Activated CD8-positive, alpha-beta memory T cell treated with anti-CD3 and anti-CD28 coated beads for 1 hour (primary cell): ENCODE measurements around the gene ADGRV1.
"Not testable (repeated sequence)": the region's sequence is repeated elsewhere in the genome, so short reads cannot be mapped to it uniquely, and the experiment has no call there.

Source experiments
- DNase-seq, 2 donors: peaks; one replicate each; pipeline ENCODE4 v3.0.0-alpha.2; 2020; ENCODE audit warnings: low read depth in 1 of 2; ENCODE audit errors: extremely low read depth in 1 of 2

ADGRV1 gene

DNA sequence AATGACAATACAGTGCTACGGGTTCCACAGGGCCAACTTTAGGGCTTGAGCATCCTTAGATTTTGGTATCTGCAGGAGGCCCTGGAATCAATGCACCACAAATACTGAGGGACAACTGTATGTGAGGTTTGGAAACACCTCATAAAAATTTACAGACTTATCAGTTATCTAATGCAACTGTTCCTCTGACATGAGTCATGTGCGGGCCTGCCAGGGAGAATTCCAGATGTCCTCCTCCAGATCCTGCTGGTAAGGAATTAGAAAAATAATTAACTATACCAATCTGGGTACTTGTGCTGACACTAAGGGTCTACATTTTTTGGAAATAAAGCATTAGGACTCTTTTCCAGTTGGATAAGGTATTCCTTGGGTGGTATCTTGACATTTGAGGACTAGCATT, 491.2 kb downstream of the ADGRV1 start:
- no peak for DNase-seq

- DNase-seq, result not testable (repeated sequence)
Measured at GRCh38 chr5:91052411-91052810, 493.8 kb downstream of the ADGRV1 start.

DNA sequence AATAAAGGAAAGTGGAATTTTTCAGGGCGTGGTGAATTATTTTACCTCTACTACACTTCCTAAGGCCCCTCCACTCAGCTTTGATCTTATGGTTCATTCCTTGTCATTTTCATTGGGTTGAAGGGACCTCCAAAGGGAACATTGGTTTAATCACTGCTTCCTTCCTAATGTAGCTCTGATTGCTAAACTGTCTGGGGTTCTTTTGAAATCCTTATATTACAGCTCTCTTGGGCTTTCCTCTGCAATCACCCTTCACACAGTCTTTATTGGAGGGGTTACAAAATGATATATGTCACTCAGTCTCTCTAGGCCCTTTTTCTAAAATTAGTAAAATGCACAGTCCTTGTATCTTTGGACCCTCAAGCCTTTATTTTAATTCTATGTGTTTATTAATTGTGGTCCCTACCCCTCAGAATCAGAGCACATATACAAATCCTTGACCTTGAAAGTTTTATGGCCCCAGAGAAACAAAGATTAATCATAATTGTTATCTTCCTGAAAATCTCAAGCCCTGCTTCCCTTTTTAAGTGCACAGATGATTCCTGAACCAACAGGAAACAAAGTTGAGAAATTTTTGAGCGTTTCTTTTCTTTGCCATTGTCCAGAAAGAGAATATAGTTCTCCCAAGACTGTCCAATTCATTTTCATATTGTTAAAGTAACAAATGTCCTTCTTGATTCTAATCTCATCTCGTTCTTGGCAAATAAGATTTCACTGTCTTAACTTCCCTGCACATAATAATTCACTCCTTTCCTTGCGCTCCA, 494.6 kb downstream of the ADGRV1 start:
- DNase-seq, result no peak

DNA sequence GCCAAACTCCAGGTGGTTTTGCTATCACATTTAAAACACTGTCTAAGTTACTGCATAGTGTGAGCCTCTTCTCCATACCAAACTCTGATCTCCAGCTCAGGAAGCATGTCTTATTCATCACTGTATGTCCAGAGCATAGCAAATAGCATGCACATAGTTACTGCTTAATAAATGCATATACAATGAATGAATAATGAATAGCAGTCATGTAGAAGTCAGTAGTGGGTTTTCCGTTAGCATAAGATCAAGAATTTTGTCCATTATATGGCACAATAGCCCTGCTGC, 495.1 kb downstream of the ADGRV1 start:
- no peak for DNase-seq

GRCh38 chr5:91058155-91058554, 499.6 kb downstream of the ADGRV1 start:
- DNase-seq, result no peak

GRCh38 chr5:91058575-91058974, 500.0 kb downstream of the ADGRV1 start:
- no peak for DNase-seq

DNA sequence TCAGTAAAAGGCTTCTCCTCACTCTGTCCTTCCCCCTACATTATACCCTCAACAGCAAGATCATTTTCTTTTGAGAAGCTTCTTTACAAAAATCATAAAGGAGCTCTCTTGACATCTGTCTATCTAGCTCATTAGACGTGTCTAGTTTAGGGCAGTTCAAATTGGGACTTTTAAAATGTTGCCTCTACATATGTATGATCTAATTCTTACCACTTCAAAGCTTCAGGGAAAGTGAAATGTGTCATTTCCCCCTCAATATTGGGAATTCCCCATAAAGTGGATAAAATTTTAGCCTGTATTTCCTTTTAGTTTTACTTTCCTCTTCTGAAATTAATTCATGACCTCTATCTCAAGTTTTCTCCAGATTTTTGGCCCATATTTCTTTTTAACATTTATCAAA, 500.8 kb downstream of the ADGRV1 start:
- DNase-seq, result no peak

GRCh38 chr5:91061094-91061493, 502.5 kb downstream of the ADGRV1 start:
- DNase-seq, result no peak

DNA sequence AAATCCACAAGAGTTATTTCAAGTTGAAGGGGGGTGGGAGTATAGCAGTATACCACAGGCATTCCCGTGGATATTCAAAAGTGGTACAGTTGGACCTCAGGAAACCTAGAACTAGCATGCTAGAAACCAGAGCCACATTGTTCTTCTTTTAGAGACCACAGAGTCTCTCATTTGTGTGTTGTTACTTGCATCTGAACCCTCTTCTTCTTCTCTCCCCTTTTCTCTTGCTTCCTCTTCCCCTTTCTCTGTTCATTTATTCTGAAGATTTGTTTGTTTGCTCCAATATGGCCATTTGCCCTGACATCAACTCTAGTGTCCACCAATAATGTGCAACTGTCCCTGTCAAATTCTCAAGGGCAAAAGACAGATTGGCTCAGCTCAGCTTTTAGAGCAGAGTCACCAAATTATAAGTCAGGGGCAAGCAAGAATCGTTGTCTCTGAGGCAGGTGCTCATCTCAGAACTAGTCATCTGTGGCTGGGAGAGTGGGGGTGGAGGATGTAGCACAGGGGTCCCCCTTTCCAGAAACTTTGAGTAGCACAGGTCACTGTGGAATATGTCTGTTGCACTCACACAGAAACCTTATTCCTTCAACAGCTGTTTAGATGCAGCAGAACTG, 503.5 kb downstream of the ADGRV1 start:
- no peak for DNase-seq

GRCh38 chr5:91063098-91063690, 504.6 kb downstream of the ADGRV1 start:
- not testable (repeated sequence) for DNase-seq

- DNase-seq, result no peak
Measured at GRCh38 chr5:91065496-91065895, 506.9 kb downstream of the ADGRV1 start.

DNA sequence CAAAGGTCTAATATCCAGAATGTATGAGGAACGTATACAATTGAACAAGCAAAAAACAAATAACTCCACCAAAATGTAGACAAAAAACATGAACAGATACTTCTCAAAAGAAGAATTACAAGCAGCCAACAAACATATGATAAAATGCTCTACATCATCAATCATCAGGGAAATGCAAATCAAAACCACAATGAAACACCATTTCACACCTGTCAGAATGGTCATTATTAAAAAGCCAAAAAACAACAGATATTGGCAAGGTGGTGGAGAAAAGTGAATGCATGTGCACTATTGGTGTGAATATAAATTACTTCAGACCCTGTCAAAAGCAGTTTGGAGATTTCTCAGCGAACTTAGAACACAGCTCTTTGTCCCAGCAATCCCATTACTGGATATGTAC, 510.8 kb downstream of the ADGRV1 start:
- DNase-seq, result no peak

- no peak for DNase-seq
Measured at GRCh38 chr5:91070761-91071550, 512.4 kb downstream of the ADGRV1 start.

- no peak for DNase-seq
Measured at GRCh38 chr5:91072881-91073280, 514.3 kb downstream of the ADGRV1 start.

GRCh38 chr5:91074615-91075014, 516.0 kb downstream of the ADGRV1 start:
- no peak for DNase-seq

GRCh38 chr5:91076138-91076537, 517.5 kb downstream of the ADGRV1 start:
- DNase-seq, result no peak

DNA sequence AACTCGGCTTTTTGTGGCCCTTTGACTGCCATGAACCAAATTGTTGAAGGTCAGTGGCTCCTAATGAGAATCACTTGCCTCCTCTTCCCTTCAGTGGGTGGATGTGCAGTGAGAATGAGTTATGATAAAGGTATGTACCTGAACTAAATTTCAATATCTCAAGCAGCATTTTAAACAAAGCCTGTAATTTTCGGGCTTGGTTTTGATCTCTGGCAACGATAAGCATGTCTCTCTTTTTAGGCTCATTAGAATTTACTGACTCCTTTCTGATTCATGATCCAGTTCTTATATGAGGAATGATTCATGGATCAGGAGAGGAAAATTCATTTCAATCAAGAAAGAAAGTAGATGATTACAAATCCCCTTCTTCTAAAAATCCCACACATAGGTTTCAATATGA, 519.0 kb downstream of the ADGRV1 start:
- no peak for DNase-seq

GRCh38 chr5:91079037-91079436, 520.4 kb downstream of the ADGRV1 start:
- no peak for DNase-seq

- DNase-seq, result no peak
Measured at GRCh38 chr5:91089758-91090157, 531.2 kb downstream of the ADGRV1 start.

- no peak for DNase-seq
Measured at GRCh38 chr5:91090995-91091394, 532.4 kb downstream of the ADGRV1 start.

GRCh38 chr5:91091471-91092234, 533.1 kb downstream of the ADGRV1 start:
- no peak for DNase-seq
